ENCODE data around the gene HSPB3.
"Not testable (repeated sequence)": the region's sequence is repeated elsewhere in the genome, so short reads cannot be mapped to it uniquely, and the experiment has no call there.

The HSPB3 gene

GRCh38 chr5:54455413-54456157 is at the start of gene HSPB3:
HSPB3 (plus strand) TSS chr5:54455699; CDS start chr5:54455790, 91 bp downstream.
- no peak for DNase-seq (ENCODE audit: low read depth)

- DNase-seq (ENCODE audit: low read depth), result no peak
These were observed 44.3 kb upstream of the HSPB3 start for GRCh38 chr5:54411176-54411575.

- DNase-seq (ENCODE audit: low read depth), result no peak
These were observed 42.6 kb upstream of the HSPB3 start for GRCh38 chr5:54412913-54413312.

GRCh38 chr5:54415147-54415546 is 40.4 kb upstream of the HSPB3 start:
- DNase-seq (ENCODE audit: low read depth), result no peak

GRCh38 chr5:54415896-54416601 is 39.5 kb upstream of the HSPB3 start:
- no peak for DNase-seq (ENCODE audit: low read depth)

- peak; percentile 33 for DNase-seq (ENCODE audit: low read depth)
These were observed 35.7 kb upstream of the HSPB3 start for GRCh38 chr5:54419573-54420423.

GRCh38 chr5:54420511-54420910 is 35.0 kb upstream of the HSPB3 start:
- DNase-seq (ENCODE audit: low read depth), result not testable (repeated sequence)

GRCh38 chr5:54421976-54422375 is 33.5 kb upstream of the HSPB3 start:
- DNase-seq (ENCODE audit: low read depth), result no peak

GRCh38 chr5:54425258-54425657 is 30.2 kb upstream of the HSPB3 start:
- no peak for DNase-seq (ENCODE audit: low read depth)

- DNase-seq (ENCODE audit: low read depth), result no peak
These were observed 29.3 kb upstream of the HSPB3 start for GRCh38 chr5:54426209-54426608.

- not testable (repeated sequence) for DNase-seq (ENCODE audit: low read depth)
These were observed 20.8 kb upstream of the HSPB3 start for GRCh38 chr5:54434650-54435049.

- DNase-seq (ENCODE audit: low read depth), result no peak
These were observed 16.7 kb upstream of the HSPB3 start for GRCh38 chr5:54438620-54439389.

GRCh38 chr5:54440456-54440893 is 15.0 kb upstream of the HSPB3 start:
- DNase-seq (ENCODE audit: low read depth), result no peak

- no peak for DNase-seq (ENCODE audit: low read depth)
These were observed 13.2 kb upstream of the HSPB3 start for GRCh38 chr5:54442271-54442670.

- peak; percentile 28 for DNase-seq (ENCODE audit: low read depth)
These were observed 12.2 kb upstream of the HSPB3 start for GRCh38 chr5:54443270-54443669.

GRCh38 chr5:54445691-54446378 is 9.7 kb upstream of the HSPB3 start:
- no peak for DNase-seq (ENCODE audit: low read depth)

- no peak for DNase-seq (ENCODE audit: low read depth)
These were observed 9.1 kb upstream of the HSPB3 start for GRCh38 chr5:54446379-54446732.

- DNase-seq (ENCODE audit: low read depth), result no peak
These were observed 5.6 kb upstream of the HSPB3 start for GRCh38 chr5:54449923-54450322.

- DNase-seq (ENCODE audit: low read depth), result no peak
These were observed 5.0 kb upstream of the HSPB3 start for GRCh38 chr5:54450542-54450941.

GRCh38 chr5:54453046-54453445 is 2.5 kb upstream of the HSPB3 start:
- DNase-seq (ENCODE audit: low read depth), result no peak

GRCh38 chr5:54454602-54455001 is 897 bp upstream of the HSPB3 start:
- DNase-seq (ENCODE audit: low read depth), result no peak
